ENCODE data around the gene DHTKD1.

GRCh38 chr10:12154516-12154915, 85.8 kb downstream of the DHTKD1 start:
- TF ChIP-seq, protein P1, sequence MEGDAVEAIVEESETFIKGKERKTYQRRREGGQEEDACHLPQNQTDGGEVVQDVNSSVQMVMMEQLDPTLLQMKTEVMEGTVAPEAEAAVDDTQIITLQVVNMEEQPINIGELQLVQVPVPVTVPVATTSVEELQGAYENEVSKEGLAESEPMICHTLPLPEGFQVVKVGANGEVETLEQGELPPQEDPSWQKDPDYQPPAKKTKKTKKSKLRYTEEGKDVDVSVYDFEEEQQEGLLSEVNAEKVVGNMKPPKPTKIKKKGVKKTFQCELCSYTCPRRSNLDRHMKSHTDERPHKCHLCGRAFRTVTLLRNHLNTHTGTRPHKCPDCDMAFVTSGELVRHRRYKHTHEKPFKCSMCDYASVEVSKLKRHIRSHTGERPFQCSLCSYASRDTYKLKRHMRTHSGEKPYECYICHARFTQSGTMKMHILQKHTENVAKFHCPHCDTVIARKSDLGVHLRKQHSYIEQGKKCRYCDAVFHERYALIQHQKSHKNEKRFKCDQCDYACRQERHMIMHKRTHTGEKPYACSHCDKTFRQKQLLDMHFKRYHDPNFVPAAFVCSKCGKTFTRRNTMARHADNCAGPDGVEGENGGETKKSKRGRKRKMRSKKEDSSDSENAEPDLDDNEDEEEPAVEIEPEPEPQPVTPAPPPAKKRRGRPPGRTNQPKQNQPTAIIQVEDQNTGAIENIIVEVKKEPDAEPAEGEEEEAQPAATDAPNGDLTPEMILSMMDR (conservative IDR thresholded peaks at IDR 0.05; ENCODE audit: low read depth, low read length) = no peak
- no peak for TF ChIP-seq EZH2 (IDR thresholded peaks at IDR 0.05; ENCODE audit: low read length, unreplicated experiment)
